NK-92 treated with Interleukin-12 subunit alpha and Interleukin-12 subunit beta, amount 100 ng/mL, for 24 hours (cell line): ENCODE data around the gene ADGRG1.

Experiments
- DNase-seq: peaks from one replicate; lab custom pipeline; 2025; lab: John Stamatoyannopoulos, UW

ADGRG1 gene

DNA sequence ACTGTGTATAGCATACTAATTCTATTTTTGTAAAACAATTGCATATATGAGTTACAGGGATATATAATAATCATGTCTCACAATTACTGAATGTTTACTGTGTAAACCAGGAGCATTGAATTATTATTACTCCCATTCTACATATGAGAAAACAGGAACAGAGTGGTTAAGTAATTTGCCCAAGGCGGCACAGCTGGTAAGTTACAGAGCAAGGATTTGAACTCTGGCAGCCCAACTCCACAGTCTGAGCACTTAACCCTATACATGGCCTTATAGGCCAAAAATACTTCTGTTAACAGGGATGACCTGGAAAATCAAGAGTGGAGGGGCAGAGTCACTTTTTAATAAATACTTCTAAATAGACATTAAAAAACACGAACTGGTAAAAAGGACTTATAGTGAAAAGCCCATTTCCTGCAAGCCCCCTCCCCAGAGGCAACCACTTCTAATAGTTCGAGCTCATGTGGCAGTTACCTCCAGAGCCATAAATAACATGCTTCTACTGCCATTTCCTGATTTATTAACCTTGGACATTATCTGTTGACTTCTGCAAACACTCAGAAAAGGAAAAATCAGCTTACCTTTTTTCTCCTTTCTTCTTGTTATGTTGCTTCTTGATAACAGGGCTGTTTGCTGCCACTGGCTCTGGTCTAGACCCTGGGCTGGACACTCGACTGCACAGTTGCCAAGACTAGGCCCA, 22.1 kb upstream of the ADGRG1 start:
- no peak for DNase-seq

DNA sequence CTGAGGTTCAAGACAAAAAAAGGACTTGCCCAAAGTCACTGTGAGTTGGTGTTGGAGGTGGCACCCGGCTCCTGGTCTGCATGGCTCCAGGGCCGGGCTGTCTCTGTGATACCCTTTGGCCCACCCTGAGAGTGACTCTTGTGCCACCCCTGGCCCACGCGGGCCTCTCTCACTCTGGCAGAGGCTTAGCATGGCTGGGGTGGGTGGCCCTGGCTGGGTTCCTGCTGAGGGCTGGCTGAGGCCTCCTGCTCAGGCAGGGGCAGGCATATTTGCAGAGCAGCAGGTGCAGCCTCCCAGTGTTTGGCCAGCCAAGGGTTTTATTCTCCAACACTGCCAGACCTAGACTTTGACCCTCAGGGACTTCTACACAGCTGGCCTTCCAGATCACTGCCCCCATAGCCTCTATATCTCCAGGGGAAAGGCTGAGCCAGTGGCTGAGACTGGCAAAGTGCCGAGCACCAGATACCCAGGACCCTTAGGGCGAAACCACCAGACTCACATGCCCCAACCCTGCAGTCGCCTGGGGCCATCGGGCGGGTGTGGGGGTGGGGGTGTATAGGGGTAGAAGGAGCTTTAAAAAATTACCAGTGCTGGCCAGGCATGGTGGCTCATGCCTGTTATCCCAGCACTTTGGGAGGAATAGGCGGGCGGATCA, 21.5 kb upstream of the ADGRG1 start:
- DNase-seq: no peak

DNA sequence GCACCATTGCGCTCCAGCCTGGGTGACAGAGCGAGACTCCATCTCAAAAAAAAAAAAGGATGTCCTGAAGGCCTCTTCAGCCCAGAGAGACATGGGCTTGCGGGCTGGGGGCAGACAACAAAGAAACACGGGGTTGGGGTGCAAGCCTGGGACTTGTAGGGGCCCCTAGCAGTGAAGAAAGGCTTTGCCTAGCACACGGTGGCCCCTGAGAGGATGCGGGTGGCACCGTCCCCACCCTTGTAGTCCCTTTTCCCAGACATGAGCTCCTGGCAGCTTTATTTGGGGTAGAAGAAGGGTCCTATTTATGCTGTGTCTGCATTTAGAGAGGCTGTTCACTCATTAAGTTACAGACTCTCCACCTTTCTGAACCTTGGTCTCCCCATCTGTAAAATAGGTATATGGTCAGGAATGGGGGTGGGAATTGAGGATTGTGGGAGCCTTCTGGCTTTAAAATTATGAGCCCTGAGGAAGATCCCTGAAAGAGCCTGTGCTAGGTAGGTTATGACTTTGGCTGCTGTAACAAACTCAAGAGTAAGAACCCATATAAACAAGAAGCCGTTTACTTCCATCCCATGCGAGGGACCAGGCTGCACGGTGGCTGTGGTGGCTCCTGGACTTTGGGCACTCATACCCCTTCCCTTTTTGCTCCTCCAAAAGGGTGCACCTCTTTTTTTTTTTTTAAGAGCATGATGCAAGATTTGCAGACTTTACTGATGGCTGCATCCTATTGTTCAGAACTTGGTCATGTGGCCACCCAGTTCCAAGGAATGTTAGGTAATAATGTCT, 20.6 kb upstream of the ADGRG1 start:
- DNase-seq: no peak

DNA sequence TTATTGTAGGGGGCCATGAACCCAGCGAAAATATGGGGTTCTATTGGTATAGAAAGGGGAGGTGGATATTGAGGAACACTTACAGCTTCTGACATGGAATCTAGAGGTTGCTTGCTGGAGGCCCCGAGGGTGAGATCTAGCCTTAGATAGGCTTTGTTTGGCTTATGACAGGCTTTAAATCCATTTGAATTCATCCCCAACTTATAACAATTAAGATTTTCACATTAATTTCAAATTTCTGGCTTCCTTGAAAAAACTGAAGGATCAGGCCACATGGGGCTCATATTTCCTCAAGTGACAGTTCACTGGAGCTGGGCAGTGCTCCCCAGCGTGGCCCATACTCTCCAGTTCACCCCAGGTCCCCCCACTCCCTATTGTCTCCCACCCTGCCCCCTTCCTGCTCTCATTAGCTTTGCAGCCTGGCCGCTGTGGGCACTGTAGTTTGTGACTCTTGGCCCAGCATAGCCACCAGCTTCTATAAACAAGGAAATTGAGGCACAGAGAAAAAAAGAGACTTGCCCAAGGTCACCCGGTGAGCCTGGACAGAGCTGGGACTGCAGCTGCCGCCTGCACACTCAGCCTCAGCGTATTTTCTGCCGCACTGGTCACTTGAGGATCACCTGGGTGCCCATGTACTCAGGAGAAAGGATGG, 19.8 kb upstream of the ADGRG1 start:
- DNase-seq: no peak

DNA sequence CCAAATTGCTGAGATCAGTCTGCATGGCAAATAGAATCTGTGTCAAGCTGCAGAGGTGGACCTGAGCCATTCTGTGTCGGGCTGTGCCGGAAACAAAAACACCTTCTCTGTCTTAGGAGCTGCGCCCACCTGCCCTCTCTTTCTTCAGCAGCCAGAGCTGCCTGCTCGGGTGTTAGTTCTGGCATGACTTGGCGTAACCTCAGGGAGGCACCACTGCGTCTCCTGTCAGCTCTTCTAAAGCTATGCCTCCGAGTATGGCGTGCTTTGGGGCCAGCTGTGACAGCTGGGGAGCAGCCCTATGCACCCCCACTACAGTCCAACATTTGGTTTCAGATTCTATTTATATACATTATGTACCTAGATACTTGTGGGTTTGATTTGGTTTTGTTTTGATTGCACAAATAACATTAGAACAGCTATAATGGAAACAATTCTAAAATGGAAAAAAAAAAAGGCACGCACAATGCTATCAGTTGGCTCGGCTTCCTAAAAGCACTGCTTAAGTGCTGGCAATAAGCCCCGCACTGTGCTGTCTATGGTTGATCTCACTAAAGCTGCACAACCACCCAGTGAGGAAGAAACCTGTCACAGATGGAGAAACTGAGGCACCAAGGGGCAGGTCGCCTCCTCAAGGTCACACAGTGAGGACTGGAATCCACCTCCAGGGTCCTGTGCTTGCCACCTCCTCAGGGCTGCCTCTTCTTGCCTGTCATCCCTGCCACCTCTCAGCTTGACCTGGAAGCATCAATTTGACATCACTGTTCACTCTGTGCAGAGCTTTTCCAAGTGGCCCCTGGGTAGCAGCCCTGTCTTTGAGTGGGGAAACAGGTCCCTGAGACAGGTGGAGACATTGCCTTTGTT, 18.7 kb upstream of the ADGRG1 start:
- DNase-seq: peak; percentile 46

DNA sequence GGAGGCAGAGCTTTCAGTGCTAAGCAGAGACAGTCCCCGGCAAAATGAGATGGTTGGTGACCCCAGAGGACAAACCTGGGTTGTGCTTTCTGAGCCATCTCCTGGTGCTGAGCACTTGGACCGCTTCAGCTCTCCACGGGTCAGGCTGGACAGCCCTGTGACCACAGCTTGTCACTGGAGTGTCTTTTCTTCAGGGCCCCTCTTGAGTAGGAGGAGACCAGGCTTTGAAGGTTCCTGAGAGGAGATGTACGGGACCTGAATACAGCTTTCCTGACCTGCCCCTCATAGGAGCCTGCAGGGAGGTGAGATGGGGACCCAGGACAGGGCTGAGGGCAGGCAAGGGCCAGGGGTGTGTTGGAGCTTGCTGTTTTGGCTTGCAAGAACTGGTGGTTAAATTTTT, 17.8 kb upstream of the ADGRG1 start:
- DNase-seq: no peak

DNA sequence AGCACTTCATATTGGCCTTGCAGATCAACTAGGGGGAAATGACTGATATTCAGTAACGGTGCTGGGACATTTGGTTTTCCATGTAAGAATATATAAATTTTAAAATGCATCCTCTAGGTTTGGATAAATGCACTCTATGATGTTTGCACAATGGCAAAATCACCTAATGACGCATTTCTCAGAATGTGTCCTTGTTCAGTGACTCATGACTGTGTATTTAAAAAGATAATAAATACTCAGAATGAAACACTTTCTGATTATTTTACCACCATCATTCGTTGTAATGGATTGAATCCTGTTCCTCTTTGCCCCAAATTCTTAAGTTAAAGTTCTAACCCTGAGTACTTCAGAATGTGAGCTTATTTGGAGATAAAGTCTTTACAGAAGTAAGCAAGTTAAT, 17.2 kb upstream of the ADGRG1 start:
- DNase-seq: no peak

DNA sequence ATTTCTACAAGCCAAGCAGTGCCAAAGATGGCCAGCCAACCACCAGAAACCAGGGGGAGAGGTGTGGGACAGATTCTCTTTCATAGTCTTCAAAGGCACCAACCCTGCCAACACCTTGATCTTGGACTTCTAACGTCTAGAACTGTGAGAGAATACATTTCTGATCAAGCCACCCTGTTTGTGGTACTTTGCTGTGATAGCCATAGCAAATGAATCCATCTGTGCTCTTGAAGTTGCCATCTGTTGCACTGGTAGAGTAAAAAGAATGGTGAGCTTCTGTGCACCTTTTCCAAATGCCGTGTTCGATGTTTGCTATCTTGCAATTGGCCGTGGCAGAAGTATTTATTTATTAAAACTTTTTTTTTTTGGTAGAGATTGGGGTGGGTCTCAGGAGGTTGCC, 16.7 kb upstream of the ADGRG1 start:
- no peak for DNase-seq

DNA sequence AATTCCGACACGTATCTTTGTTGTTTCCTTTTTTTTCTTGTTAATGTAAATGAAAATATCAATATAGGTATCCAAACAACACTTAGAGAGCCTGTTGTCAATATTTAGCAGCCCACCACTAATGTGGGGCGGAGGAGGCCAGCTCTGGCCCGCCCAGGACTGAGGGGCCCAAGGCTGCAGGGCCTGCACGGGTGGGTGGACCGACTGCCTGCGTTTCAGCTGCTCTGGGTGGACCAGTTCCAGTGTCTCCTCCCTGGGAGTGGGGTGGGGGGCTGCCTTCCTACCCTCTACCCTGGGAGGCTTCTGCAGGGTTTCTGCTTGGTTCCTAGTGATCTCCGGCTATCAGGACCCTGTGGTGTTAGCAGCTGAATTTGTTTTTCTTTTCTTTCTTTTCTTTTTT, 15.9 kb upstream of the ADGRG1 start:
- DNase-seq: no peak

DNA sequence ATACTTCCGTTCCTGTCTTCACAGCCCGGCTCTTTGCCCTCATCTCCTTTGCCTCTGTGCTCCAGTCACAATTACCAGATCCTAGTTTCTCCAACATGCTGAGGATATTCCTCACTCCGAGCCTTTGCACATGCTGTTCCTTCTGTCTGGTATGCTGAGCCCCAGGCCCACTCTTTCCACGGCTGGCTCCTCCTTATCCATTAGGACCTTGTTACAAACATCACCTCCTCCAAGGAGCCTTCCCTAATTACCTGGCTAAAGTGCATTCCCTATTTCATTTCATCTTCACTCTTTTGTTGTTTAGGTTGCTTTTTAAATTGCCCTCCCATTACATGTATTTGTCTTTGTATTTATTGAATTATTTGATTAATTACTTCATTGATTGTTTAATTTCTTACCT, 14.9 kb upstream of the ADGRG1 start:
- DNase-seq: no peak

DNA sequence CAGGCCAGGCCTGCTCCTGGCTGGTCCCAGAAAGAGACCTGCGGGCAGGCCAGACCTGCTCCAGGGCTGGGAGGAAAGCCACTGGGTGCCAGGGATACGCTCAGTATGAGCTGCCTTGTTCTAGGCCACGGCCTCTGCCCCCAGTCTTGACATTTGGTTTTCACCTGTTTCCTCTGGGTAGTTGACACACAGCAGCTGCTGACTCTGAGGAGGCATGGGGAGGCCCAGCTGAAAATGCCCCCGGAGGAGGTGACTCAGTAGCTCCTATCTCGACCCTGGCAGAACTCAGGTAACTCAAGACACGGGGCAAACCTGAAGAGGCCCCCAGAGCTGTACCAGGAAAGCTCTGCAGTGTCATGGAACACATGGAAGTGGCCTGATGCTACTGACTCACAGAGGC, 13.9 kb upstream of the ADGRG1 start:
- DNase-seq: peak; percentile 54

DNA sequence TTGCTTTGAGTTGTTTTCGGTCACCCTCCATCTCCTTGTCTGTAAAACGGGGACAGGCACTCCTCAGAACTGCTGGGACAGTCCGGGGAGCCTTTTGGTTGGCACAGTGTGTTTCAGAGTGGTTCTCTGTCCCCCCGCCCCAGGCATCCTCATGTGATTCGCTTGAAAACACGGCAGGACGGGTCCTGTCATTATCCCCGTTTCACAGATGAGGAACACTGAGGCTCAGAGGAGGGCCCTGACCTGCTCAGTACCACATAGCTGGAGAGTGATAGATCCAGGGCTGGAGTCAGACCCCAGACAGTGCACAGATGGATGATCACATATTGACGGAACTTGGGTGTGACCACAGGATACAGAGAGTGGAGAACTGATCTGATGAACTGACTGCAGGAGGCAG, 13.5 kb upstream of the ADGRG1 start:
- no peak for DNase-seq

DNA sequence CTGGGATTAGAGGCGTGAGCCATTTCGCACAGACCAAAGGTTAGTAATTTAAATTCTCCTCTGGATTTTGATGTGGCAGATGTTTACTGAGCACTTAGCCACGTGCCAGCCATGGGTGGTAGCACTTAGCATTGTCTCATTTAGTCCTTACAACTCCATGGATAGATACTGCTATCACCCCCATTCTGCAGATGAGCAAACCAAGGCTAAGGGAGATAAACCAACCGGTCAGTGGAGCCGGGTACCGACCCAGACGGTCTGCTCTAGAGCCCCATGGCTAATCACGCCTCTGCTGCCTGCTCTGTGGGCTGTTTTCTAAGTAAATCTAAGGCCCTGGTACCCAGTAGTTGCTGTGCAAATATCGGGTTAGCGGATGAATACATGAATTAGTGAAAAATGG, 12.6 kb upstream of the ADGRG1 start:
- DNase-seq: no peak

DNA sequence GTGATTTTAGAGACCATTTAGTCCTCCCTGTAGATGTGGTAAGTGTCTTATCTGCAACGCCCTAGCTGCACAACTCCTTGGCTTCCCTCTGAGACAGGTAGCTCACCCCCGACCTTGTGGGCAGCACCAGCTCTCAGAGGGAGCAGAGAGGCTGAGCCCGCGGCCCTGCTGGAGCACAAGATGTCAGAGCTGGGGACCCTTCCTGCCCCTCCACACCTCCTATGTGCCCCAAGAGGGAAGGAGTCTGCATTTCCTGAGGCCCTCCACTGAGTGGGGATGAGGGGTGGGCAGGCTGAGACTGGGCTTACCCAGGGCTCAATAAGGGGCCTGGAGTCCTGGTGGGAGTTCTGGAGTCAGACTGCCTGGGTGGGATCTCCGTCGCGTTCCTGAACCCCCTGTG, 12.2 kb upstream of the ADGRG1 start:
- DNase-seq: no peak

DNA sequence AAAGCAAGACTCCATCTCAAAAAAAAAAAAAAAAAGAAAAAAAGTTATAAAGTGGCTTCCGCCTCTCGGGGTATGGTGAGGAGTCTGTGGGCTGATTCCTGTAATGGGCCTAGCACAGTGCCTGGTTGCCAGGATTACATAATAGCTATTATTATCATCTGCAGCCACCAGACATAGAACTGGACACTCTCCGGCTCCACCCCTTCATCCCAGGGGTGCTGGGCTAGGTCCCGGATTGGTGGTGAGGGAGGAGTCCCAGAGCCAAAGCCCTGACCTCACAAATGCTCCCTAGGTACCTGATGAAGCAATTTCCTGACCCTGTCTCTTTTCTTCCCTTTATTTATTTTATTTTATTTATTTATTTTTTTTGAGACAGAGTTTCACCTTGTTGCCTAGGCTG, 11.6 kb upstream of the ADGRG1 start:
- no peak for DNase-seq

DNA sequence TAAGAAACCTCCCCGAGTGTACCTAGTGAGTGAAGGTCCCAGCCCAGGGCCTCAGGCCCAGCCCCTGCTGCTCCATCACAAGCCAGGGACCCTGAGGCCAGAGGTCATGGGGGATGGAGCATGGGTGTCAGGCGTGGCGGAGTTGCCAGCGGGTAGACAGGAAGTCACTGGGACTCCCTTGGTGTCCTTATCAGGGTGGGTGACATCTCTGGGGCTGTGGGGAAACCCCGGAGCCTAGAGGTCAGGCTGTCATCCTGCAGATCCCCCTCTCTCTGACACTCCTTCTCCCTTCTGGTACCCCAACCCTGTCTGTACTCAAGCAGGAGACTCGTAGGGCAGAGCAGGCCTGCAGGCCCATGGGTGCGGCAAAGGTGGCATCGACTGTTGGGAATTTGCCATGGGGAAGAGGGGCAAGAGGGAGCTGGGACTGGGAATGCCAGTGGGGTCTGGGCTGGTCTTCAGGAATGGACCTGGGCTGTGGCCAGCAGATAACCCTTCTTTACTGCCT, 10.8 kb upstream of the ADGRG1 start:
- no peak for DNase-seq

DNA sequence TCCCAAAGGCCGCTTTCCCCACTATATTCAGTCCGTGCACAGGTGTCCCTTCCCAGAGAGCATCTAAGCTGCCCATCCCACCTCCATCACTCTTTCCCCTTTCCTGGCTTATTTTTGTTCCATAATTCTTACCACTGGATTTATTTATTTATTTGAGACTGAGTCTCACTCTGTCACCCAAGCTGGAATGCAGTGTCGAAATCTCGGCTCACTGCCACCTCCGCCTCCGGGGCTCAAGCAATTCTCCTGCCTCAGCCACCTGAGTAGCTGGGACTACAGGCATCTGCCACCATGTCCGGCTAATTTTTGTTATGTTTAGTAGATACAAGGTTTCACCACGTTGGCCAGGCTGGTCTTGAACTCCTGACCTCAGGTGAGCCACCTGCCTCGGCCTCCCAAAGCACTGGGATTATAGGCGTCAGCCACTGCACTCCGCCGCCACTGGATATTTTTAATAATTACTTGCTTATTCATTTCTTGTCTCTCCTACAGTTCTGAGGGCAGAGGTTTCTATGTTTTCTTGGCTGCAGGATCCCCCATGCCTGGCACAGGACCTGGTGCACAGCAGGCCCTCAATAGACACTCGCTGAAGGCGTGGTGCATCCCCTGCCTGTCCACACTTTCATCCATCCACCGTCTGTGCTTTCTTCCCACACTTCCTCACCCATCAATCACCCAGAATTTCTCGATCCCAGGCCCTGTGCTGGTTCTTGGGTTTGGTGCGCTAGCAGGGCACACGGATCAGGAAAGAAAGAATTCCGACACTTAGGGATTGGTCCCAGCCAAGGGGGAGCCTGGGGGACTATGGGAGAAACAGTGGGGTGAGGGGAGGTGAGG, 9.9 kb upstream of the ADGRG1 start:
- no peak for DNase-seq

DNA sequence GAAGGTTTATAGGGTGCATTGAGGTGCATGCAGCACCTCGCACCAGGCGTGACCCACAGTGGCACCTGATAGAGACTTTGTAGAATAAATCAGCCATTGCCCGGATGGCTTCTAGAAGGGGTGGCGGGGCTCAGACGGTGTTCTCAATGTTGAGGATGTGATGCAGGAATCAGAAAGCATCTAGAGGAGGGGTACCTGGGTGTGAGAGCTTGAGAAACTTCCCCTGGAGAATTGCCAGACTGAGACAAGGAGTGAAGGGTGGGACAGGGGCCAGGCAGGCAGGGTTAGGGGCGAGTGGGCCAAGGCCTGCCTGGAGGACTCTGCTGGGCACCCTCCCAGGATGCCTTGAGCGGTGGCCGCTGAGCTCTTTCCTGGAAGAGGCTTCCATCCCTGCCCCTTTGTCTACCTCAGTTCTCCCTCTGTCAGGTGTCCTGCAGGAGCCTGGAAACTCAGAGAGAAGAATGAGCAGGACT, 9.3 kb upstream of the ADGRG1 start:
- no peak for DNase-seq

DNA sequence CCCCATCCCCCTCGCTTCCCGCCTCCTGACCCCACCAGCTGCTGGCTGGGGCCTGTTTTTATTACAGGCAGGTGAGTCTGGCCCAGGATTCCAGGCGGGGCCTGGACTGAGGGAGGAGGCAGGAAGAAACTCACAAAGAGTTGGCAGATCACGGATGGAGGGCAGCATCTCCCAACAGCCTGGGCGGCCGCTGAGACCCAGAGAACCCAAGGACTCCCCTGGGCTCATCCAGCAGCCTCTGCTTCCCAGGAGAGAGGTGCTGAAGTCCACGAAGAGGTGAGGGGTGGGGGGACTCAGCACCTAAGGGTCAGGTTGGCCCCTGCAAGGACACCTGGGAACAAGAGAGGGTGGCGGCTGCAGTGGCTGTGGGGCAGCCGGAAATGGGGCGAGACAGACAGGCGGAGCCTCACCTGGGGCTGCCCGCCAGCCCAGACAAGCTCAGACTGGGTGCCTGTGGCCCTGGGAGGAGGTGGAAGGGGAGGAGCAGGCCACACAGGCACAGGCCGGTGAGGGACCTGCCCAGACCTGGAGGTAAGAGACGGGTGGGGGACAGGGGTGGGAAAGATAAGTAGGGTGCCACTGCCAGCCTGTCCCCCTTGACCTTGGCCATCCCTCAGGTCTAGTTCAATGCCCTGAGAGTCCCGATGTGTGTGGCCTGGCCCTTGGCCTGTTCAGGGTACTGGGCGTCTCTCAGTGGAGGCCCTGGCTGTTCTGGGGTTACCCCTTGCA, 8.7 kb upstream of the ADGRG1 start:
- no peak for DNase-seq
